TTC549 (cell line): ENCODE results near the gene EVL.

ENCODE experiments used
- FAIRE-seq: peaks from 2 replicates; lab custom pipeline; 2012; peaks lifted over from hg19 to GRCh38; lab: Jason Lieb, UNC

Gene EVL

GRCh38 chr14:100066962-100067361, 1.7 kb downstream of the EVL start:
- FAIRE-seq: no peak

GRCh38 chr14:100067481-100067880, 2.3 kb downstream of the EVL start:
- FAIRE-seq: no peak

GRCh38 chr14:100067971-100068959, 3.0 kb downstream of the EVL start:
- FAIRE-seq: no peak

GRCh38 chr14:100069161-100069800, 4.1 kb downstream of the EVL start:
- no peak for FAIRE-seq

GRCh38 chr14:100070310-100070709, 5.1 kb downstream of the EVL start:
- FAIRE-seq: no peak

- no peak for FAIRE-seq
These were observed 6.3 kb downstream of the EVL start for GRCh38 chr14:100071545-100071944.

- FAIRE-seq: no peak
These were observed 7.6 kb downstream of the EVL start for GRCh38 chr14:100072783-100073346.

GRCh38 chr14:100073576-100074430, 8.6 kb downstream of the EVL start:
- no peak for FAIRE-seq

GRCh38 chr14:100074431-100075100, 9.3 kb downstream of the EVL start:
- no peak for FAIRE-seq

GRCh38 chr14:100075681-100076080, 10.5 kb downstream of the EVL start:
- FAIRE-seq: no peak

- FAIRE-seq: no peak
These were observed 10.9 kb downstream of the EVL start for GRCh38 chr14:100076133-100076532.

GRCh38 chr14:100076606-100077005, 11.4 kb downstream of the EVL start:
- FAIRE-seq: no peak

- no peak for FAIRE-seq
These were observed 12.2 kb downstream of the EVL start for GRCh38 chr14:100077441-100077840.

- FAIRE-seq: no peak
These were observed 13.1 kb downstream of the EVL start for GRCh38 chr14:100078216-100078803.

GRCh38 chr14:100078997-100079725, 13.9 kb downstream of the EVL start:
- no peak for FAIRE-seq

GRCh38 chr14:100079726-100080005, 14.4 kb downstream of the EVL start:
- no peak for FAIRE-seq

- no peak for FAIRE-seq
These were observed 15.0 kb downstream of the EVL start for GRCh38 chr14:100080206-100080605.

GRCh38 chr14:100081997-100082625, 16.9 kb downstream of the EVL start:
- no peak for FAIRE-seq

GRCh38 chr14:100082723-100083122, 17.5 kb downstream of the EVL start:
- FAIRE-seq: no peak

- no peak for FAIRE-seq
These were observed 18.5 kb downstream of the EVL start for GRCh38 chr14:100083706-100084105.
